Measurements from ENCODE around the gene OTUB2.

DNA sequence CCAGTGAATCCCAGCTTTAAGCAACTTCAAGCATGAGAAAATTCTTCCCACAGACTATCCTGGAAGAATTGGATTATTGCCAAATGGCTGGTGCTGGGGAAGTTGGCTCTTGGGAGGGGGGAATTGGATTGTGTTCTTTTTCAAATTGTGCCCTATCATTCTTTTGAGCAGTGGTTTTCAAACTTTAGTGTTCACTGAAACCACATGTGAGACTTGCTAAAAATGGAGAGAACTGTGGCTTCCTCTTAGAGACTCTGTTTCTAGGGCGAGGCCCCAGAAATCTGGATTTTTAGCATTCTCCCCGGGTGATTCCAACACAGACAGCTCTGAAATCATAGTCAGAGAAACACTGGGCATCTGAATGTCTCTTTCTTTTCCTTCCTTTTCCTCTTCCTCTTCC lies 14.3 kb upstream of the OTUB2 start:
- TF ChIP-seq, protein P1, sequence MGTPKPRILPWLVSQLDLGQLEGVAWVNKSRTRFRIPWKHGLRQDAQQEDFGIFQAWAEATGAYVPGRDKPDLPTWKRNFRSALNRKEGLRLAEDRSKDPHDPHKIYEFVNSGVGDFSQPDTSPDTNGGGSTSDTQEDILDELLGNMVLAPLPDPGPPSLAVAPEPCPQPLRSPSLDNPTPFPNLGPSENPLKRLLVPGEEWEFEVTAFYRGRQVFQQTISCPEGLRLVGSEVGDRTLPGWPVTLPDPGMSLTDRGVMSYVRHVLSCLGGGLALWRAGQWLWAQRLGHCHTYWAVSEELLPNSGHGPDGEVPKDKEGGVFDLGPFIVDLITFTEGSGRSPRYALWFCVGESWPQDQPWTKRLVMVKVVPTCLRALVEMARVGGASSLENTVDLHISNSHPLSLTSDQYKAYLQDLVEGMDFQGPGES (IDR thresholded peaks at IDR 0.05; ENCODE audit: low read depth, low read length), result no peak
- TF ChIP-seq, protein P2, sequence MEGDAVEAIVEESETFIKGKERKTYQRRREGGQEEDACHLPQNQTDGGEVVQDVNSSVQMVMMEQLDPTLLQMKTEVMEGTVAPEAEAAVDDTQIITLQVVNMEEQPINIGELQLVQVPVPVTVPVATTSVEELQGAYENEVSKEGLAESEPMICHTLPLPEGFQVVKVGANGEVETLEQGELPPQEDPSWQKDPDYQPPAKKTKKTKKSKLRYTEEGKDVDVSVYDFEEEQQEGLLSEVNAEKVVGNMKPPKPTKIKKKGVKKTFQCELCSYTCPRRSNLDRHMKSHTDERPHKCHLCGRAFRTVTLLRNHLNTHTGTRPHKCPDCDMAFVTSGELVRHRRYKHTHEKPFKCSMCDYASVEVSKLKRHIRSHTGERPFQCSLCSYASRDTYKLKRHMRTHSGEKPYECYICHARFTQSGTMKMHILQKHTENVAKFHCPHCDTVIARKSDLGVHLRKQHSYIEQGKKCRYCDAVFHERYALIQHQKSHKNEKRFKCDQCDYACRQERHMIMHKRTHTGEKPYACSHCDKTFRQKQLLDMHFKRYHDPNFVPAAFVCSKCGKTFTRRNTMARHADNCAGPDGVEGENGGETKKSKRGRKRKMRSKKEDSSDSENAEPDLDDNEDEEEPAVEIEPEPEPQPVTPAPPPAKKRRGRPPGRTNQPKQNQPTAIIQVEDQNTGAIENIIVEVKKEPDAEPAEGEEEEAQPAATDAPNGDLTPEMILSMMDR (IDR thresholded peaks at IDR 0.05), result no peak
